ENCODE results near the gene NEDD4L. TPM values are rescaled to one million over a fixed set of nuclear protein-coding genes. Genes with fewer than 3 reads are reported as not detected.

The NEDD4L gene
- polyA plus RNA-seq, 5 donors = 62.8 to 107 (median 98.9) TPM

GRCh38 chr18:58207520-58208152, 163.6 kb downstream of the NEDD4L start:
- no peak for DNase-seq

- no peak for DNase-seq
These were observed 164.3 kb downstream of the NEDD4L start for GRCh38 chr18:58208207-58208932.

- DNase-seq = no peak
These were observed 165.3 kb downstream of the NEDD4L start for GRCh38 chr18:58209326-58209725.

- DNase-seq = no peak
These were observed 167.5 kb downstream of the NEDD4L start for GRCh38 chr18:58211510-58211909.

GRCh38 chr18:58212274-58212673, 168.2 kb downstream of the NEDD4L start:
- DNase-seq = no peak

GRCh38 chr18:58213440-58213839, 169.4 kb downstream of the NEDD4L start:
- no peak for DNase-seq

- no peak for DNase-seq
These were observed 171.0 kb downstream of the NEDD4L start for GRCh38 chr18:58215011-58215410.

- DNase-seq = no peak
These were observed 172.1 kb downstream of the NEDD4L start for GRCh38 chr18:58216071-58216481.

GRCh38 chr18:58217052-58217451, 173.0 kb downstream of the NEDD4L start:
- DNase-seq = no peak

GRCh38 chr18:58218117-58218516, 174.1 kb downstream of the NEDD4L start:
- no peak for DNase-seq

- peak; percentile 49 to 53 for DNase-seq
These were observed 177.2 kb downstream of the NEDD4L start for GRCh38 chr18:58221060-58221725.

GRCh38 chr18:58222432-58223125, 178.6 kb downstream of the NEDD4L start:
- DNase-seq = no peak

GRCh38 chr18:58223717-58224424, 179.8 kb downstream of the NEDD4L start:
- peak in 1 of 2 donors; percentile 39 for DNase-seq

GRCh38 chr18:58224425-58224750, 180.4 kb downstream of the NEDD4L start:
- DNase-seq = no peak

- no peak for DNase-seq
These were observed 181.1 kb downstream of the NEDD4L start for GRCh38 chr18:58225101-58225500.

- DNase-seq = no peak
These were observed 182.4 kb downstream of the NEDD4L start for GRCh38 chr18:58226429-58226828.

GRCh38 chr18:58227361-58227930, 183.4 kb downstream of the NEDD4L start:
- DNase-seq = no peak

GRCh38 chr18:58228176-58228575, 184.2 kb downstream of the NEDD4L start:
- no peak for DNase-seq

- DNase-seq = no peak
These were observed 184.7 kb downstream of the NEDD4L start for GRCh38 chr18:58228762-58229161.

- DNase-seq = no peak
These were observed 185.1 kb downstream of the NEDD4L start for GRCh38 chr18:58229162-58229561.

- DNase-seq = no peak
These were observed 186.6 kb downstream of the NEDD4L start for GRCh38 chr18:58230438-58231179.

Data from right lung (tissue), 5 donors.